Activated naive CD8-positive, alpha-beta T cell treated with anti-CD3 and anti-CD28 coated beads, Interleukin-2, amount 10 ng/mL, durations not matched to agents 7 days and 5 days (primary cell): Measurements from ENCODE around the gene ZBBX. TPM values are rescaled to one million over a fixed set of nuclear protein-coding genes. Genes with fewer than 3 reads are reported as not detected.

Experiments
- ATAC-seq: fragments of 150-1000 bp; cut with Tn5 transposase; one replicate; pipeline ENCODE4 v1.10.0; 2021; ENCODE audit warnings: low read depth, moderate library complexity
- POLR2A ChIA-PET: fragments of 350-600 bp; sonication (Branson Sonifier 250); formaldehyde crosslinking; loops from one replicate; lab custom pipeline; 2021; ENCODE audit warnings: antibody characterized with exemption; lab: Charles Lee
- DNase-seq: peaks from one replicate; pipeline ENCODE4 v3.0.0; 2021
- H3K27ac Mint-ChIP-seq: one replicate; pipeline ENCODE4 v1.8.0; 2022; ENCODE audit warnings: mild to moderate bottlenecking, mixed read lengths
- H3K27me3 Mint-ChIP-seq: one replicate; pipeline ENCODE4 v1.8.0; 2022; ENCODE audit warnings: mild to moderate bottlenecking, moderate library complexity, mixed read lengths
- H3K36me3 Mint-ChIP-seq: one replicate; pipeline ENCODE4 v1.8.0; 2021; ENCODE audit warnings: mild to moderate bottlenecking, mixed read lengths
- H3K4me1 Mint-ChIP-seq: one replicate; pipeline ENCODE4 v1.8.0; 2021; ENCODE audit warnings: mixed read lengths
- H3K4me3 Mint-ChIP-seq: one replicate; pipeline ENCODE4 v1.8.0; 2022; ENCODE audit warnings: mild to moderate bottlenecking, moderate library complexity, mixed read lengths
- H3K9me3 Mint-ChIP-seq: one replicate; pipeline ENCODE4 v1.8.0; 2021; ENCODE audit warnings: mixed read lengths
- total RNA-seq, 2 experiments: library from RNA; stranded (reverse); gene quantifications; one replicate each; pipeline ENCODE4 v1.2.3, GENCODE V29; 2021

The ZBBX gene
- total RNA-seq, 2 experiments from 2014 or later, result not detected

DNA sequence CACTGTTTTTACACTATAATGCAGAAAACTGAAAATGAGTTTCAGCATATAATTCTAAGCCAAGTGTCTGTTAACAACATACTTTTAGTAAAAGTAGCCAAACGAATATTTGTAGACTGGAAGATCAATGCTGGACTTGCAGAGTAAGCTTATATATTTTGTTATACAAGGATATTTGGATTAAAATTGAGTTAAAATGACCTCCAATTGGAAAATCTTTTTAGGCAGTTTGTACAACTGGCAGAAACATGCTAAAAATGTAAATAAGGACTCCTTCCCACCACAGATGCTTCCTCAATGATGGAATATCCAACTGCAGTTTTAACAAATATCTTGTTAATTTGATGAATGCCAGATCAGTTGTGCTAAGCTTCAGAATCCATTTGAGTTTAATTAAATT is 25.3 kb downstream of the ZBBX start:
- Mint-ChIP-seq H3K36me3 (no peaks in the 10 kb centered on the region), H3K4me3 (no peak overlapping the region), H3K27me3 (no peaks in the 10 kb centered on the region), H3K4me1 (no peaks in the 10 kb centered on the region), H3K9me3 (peaks cover 1% of the 10 kb centered on the region), H3K27ac (no peak overlapping the region)
- DNase-seq, result no peak
- ATAC-seq, result no peak
- POLR2A ChIA-PET, result no interaction called here

DNA sequence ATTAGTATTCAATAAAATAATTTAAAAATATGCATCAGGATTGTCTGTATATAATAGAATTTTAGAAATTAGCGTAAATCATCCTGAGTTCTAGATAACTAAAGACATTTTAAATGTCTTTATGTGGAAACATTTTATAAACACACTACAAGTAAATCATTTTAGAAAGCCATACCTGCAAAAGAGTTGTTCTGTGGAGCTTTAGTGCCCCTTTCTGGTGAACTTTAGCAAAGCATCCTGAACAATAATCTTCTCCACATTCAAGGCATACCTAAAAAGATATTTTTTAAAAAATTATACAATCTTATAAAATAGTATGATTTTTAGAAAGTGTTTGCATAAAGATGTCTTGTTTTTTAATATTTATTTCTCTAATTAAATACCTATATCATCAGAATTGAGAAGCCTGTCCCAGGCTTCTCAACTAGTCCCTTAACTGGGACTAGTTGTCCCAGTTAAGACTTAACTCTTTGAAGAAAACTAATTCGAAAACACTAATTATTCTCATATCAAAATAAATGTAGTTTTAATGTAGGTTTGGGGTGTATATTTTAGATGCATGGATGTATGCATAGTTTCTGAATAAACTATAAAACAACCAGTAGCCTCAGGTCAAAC is 29.7 kb downstream of the ZBBX start:
- ATAC-seq, result no peak
- DNase-seq, result no peak
- POLR2A ChIA-PET, result no interaction called here
- Mint-ChIP-seq H3K4me1 (no peaks in the 10 kb centered on the region), H3K36me3 (no peaks in the 10 kb centered on the region), H3K9me3 (no peaks in the 10 kb centered on the region), H3K27ac (no peak overlapping the region), H3K27me3 (no peaks in the 10 kb centered on the region), H3K4me3 (no peak overlapping the region)

DNA sequence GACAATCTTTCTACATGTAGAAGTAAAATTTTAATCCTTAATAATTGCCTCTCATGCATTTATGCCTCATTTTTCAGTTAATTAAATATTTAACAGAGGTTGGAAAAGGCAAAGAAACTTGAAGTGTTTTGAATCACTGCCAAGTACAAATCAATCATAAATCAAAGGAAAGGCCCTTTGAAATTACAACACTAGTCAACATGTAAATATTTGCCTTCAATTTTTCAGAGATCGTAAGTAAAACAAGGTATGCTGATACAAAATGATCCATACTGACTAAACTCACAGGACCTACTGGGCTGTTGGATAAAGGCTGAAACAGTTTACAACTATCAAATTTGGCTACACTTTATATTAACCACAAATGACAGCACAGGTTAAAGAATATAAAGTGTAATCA is 33.9 kb downstream of the ZBBX start:
- Mint-ChIP-seq H3K27ac (no peak overlapping the region), H3K4me1 (no peaks in the 10 kb centered on the region), H3K9me3 (no peaks in the 10 kb centered on the region), H3K27me3 (no peaks in the 10 kb centered on the region), H3K4me3 (no peak overlapping the region), H3K36me3 (no peaks in the 10 kb centered on the region)
- POLR2A ChIA-PET, result no interaction called here
- DNase-seq (no peak), ATAC-seq (no peak)

DNA sequence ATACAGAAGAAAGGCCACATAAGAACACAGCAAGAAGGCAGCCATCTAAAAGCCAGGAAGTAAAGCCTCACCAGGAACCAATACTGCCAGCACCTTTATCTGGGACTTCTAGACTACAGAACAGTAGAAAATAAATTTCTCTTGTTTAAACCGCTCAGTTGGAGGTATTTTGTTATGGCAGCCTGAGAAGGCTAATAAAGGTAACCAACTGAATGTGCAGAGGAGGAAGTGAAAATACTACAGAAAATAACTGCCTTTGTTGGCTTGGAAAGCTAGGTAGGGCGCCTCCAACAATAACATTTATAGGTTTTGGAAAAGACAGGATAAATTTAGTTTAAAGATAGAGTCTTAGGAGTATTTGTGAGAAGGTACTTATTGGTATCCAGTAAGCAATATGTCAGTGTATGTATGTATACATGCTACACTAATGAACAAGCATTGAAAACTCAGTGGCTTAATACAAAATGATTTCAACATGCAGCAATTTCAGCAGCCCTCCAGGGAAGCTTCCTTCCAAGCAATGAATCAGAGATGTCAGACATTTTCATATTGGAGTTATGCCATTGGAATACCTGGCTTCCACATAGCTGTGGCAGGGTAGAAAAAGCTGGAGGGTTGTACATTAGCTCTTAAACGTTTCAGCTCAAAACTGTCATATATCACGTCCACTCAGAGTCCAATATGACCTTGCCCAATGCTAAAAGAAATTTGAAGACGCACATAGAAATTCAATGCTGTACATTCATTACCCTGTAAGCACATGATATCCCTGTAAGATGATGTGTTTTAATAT is 48.9 kb downstream of the ZBBX start:
- POLR2A ChIA-PET, result no interaction called here
- no peak for DNase-seq
- H3K4me1 Mint-ChIP-seq, result no peaks in the 10 kb centered on the region
- H3K27ac Mint-ChIP-seq, result no peak overlapping the region
- H3K36me3 Mint-ChIP-seq, result no peaks in the 10 kb centered on the region
- H3K9me3 Mint-ChIP-seq, result no peaks in the 10 kb centered on the region
- no peak for ATAC-seq
- H3K4me3 Mint-ChIP-seq, result no peak overlapping the region
- no peaks in the 10 kb centered on the region for H3K27me3 Mint-ChIP-seq

DNA sequence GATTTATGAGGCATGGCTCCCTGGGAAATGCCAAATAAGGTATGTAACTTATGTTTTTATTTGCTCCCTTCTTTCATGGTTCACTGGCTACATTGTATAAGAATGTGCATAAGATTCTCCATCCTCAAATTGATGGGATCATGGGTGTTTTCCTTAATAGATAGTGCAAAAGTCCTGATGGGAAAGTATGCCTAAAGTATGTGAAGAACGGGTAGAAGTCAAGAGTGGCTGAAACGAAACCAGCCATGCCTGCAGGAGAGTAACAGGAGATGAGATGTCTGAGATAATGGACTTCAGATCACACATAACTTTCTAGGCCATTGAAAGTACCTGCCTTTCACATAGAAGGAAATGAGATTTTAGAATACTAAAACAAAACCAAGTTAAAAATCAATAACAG is 56.5 kb downstream of the ZBBX start:
- no peaks in the 10 kb centered on the region for H3K9me3 Mint-ChIP-seq
- ATAC-seq (no peak), DNase-seq (no peak)
- H3K4me1 Mint-ChIP-seq, result no peaks in the 10 kb centered on the region
- H3K27me3 Mint-ChIP-seq, result no peaks in the 10 kb centered on the region
- H3K27ac Mint-ChIP-seq, result no peak overlapping the region
- POLR2A ChIA-PET, result no interaction called here
- no peak overlapping the region for H3K4me3 Mint-ChIP-seq
- no peaks in the 10 kb centered on the region for H3K36me3 Mint-ChIP-seq

DNA sequence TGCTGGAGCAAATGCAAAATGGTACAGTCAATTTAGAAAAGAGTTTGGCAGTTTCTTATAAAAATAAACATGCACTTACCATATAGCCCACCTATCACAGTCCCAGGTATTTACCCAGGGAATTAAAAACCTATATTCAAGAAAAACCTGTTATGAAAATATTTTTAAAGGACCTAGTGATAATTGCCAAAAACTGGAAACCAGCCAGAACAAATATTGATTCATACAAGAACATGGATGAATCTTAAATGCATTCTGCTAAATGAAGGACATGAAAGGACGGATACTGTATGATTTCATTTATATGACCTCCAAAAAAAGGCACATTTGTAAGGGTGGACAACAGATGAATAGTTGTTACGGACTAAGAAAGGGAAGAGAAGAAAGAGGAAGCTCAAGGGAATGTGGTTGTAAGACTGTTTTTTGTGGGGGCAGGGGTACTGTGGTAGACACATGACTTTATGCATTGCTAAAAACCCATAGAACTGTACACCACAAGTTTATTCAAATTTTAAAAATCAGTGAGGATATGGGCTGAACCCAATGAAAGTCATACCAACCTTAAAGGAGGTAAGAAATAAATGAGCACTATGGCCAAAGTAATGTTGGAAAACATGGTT is 61.0 kb downstream of the ZBBX start:
- ATAC-seq (no peak), DNase-seq (no peak)
- Mint-ChIP-seq H3K27me3 (no peaks in the 10 kb centered on the region), H3K36me3 (no peaks in the 10 kb centered on the region), H3K9me3 (no peaks in the 10 kb centered on the region), H3K4me3 (no peak overlapping the region), H3K27ac (no peak overlapping the region), H3K4me1 (no peaks in the 10 kb centered on the region)
- POLR2A ChIA-PET, result no interaction called here

DNA sequence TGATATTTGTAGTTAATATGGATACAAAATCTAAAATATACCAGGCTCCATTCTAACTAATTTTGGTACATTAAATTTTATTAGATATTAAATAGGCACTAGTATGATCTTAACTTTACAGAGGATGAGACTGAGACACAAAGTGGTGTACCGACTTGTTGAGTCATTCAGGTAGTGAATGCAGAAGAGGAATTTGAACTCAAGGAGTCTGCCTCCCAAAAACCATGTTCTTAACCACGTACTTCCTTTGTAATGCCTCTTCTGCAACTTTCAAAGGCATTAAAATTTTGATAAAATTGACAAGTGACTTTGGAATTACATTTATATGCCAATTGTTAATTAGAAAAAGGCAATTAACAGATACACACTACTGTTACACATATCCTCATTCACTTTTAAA is 61.8 kb downstream of the ZBBX start:
- no peak for DNase-seq
- H3K4me3 Mint-ChIP-seq, result no peak overlapping the region
- POLR2A ChIA-PET, result no interaction called here
- no peaks in the 10 kb centered on the region for H3K9me3 Mint-ChIP-seq
- no peaks in the 10 kb centered on the region for H3K4me1 Mint-ChIP-seq
- no peak overlapping the region for H3K27ac Mint-ChIP-seq
- no peaks in the 10 kb centered on the region for H3K36me3 Mint-ChIP-seq
- no peak for ATAC-seq
- no peaks in the 10 kb centered on the region for H3K27me3 Mint-ChIP-seq

DNA sequence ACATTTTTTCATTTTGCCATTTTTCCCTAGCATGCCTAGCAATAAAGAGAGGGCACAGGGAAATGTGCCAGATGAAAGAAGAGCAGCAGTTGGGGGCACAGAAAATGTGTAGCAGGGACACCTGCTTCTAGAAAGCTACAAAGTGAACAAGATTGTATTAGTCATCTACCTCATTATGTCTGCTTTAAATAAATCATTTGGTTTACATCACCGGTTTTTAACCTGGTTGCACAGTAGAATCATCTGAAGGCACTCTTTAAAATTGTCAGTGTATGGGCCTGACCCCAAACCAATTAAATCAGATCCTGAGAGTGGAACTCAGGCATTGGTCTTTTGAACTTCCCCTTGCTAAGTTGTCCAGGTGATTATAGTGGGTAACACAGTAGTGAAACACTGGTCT is 73.8 kb downstream of the ZBBX start:
- Mint-ChIP-seq H3K27me3 (no peaks in the 10 kb centered on the region), H3K4me3 (no peak overlapping the region), H3K36me3 (no peaks in the 10 kb centered on the region), H3K4me1 (no peaks in the 10 kb centered on the region), H3K27ac (no peak overlapping the region), H3K9me3 (no peaks in the 10 kb centered on the region)
- DNase-seq (no peak), ATAC-seq (no peak)
- POLR2A ChIA-PET, result no interaction called here

DNA sequence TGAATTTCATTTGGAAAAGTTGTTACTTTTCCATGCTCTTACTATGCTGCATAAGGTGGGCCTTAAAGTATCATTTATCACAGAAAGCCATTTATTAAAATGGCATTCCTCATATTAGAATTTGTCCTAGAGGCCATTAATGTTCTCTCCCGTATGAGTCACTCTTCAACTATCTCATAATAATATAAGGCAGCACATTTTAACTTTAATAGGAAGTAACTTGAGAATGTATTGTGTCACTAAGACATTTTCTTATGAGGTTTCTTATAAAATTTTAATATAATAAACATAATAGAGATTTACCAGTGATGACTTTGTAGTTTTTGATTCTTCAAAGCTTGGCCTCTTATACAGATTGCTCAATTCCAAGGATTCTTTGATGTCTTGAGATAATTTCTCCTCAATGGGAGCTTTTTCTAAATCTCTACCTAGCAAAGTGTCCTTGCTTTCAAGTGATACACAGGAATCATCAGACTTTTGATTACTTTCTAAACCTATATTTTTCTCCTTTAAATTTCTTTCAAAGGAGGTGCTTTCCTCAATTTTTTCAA is 74.7 kb downstream of the ZBBX start:
- POLR2A ChIA-PET, result no interaction called here
- Mint-ChIP-seq H3K9me3 (no peaks in the 10 kb centered on the region), H3K27ac (no peak overlapping the region), H3K27me3 (no peaks in the 10 kb centered on the region), H3K36me3 (no peaks in the 10 kb centered on the region), H3K4me1 (no peaks in the 10 kb centered on the region), H3K4me3 (no peak overlapping the region)
- ATAC-seq (no peak), DNase-seq (no peak)

DNA sequence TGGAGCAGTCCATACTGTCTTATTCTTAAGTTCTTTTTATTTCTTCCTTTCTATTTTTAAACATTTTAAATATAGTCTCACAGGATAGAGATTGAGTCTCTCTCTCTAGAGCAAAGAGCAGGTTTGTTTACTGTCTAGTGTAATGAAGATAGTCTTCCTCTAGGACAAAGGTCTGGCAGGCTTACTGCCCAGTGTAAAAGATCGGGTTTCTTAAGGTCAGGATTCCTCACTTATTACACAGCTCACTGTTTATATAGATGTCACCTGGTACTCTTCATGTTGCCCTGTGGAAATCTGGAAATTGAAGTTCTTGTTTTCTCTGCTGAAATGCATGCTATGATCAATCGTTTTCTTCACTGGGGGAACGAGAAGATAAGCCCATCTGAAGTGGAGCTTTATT is 76.0 kb downstream of the ZBBX start:
- no peaks in the 10 kb centered on the region for H3K4me1 Mint-ChIP-seq
- no peak overlapping the region for H3K27ac Mint-ChIP-seq
- DNase-seq (no peak), ATAC-seq (no peak)
- no peak overlapping the region for H3K4me3 Mint-ChIP-seq
- no peaks in the 10 kb centered on the region for H3K36me3 Mint-ChIP-seq
- POLR2A ChIA-PET, result no interaction called here
- H3K27me3 Mint-ChIP-seq, result no peaks in the 10 kb centered on the region
- no peaks in the 10 kb centered on the region for H3K9me3 Mint-ChIP-seq

DNA sequence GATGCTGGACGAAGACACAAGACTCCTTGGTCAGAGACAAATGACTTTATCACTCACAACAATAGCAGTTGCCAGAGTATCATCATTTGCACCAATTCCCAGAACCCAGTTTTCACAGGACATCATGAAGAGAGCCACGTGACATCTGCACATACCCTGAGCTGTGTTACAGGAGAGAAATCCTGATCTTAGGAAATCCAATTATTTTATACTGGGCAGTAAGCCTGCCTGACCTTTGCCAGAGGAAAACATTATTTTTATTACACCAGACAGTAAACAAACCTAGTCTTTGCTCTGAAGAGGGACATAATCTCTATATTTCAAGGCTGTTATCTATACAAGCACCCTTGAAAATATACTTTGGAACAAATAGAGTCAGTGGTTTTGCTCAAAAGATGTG is 77.4 kb downstream of the ZBBX start:
- ATAC-seq (no peak), DNase-seq (no peak)
- Mint-ChIP-seq H3K4me3 (no peak overlapping the region), H3K36me3 (no peaks in the 10 kb centered on the region), H3K27ac (no peak overlapping the region), H3K9me3 (no peaks in the 10 kb centered on the region), H3K27me3 (no peaks in the 10 kb centered on the region), H3K4me1 (no peaks in the 10 kb centered on the region)
- POLR2A ChIA-PET, result no interaction called here

DNA sequence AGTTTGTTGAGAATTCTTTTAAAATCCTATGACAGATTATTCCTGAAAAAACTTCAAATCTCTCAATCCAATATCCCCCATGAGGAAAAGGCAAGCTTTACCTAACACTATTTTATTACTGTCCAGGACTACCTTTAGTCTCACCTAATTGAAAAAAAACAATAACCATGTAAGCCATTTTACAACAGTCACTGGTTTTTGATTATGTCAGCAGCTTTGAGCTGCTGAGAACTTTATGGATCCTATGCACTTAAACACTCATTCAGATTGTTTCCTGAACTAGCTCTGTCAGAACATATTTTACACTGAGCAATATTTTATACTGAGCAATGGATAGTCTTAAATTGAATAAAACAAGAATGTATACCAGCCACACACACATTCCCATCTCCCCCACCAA is 79.9 kb downstream of the ZBBX start:
- Mint-ChIP-seq H3K36me3 (no peaks in the 10 kb centered on the region), H3K4me1 (no peaks in the 10 kb centered on the region), H3K4me3 (no peak overlapping the region), H3K9me3 (no peaks in the 10 kb centered on the region), H3K27ac (no peak overlapping the region), H3K27me3 (no peaks in the 10 kb centered on the region)
- POLR2A ChIA-PET, result no interaction called here
- DNase-seq (no peak), ATAC-seq (no peak)

DNA sequence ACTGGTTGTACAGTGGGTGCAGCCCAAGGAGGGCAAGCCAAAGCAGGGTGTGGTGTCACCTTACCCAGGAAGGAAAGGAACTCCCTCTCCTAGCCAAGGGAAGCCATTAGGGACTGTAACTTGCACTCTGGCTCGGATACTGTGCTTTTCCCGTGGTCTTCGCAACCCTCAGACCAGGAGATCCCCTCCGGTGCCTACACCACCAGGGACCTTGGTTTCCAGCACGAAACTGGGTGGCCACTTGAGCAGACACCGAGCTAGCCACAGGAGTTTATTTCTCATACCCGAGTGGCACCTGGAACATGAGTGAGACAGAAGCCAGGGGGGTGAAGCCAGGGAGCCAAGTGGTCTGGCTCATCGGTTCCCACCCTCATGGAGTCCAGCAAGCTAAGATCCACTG is 90.7 kb downstream of the ZBBX start:
- DNase-seq (no peak), ATAC-seq (no peak)
- Mint-ChIP-seq H3K27me3 (no peaks in the 10 kb centered on the region), H3K27ac (no peak overlapping the region), H3K9me3 (no peaks in the 10 kb centered on the region), H3K36me3 (no peaks in the 10 kb centered on the region), H3K4me1 (no peaks in the 10 kb centered on the region), H3K4me3 (no peak overlapping the region)
- POLR2A ChIA-PET, result no interaction called here

DNA sequence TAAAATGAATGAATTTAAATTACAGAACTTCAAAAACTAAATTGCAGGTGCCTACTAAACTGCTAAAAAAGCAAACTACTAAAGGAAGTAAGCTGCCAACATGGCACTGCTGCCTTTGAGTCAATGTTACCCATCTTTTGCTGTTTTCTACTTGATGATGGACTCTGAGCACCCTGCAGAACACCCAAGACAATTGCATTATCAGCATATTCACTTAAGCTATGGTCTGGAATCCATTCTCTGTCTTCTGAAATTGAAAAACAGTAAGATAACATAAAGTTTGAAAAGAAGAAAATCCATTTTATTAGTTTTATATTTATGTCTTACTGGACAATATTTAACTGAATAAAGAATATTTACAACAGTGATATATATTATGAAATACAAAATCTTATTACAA is 91.4 kb downstream of the ZBBX start:
- Mint-ChIP-seq H3K27me3 (no peaks in the 10 kb centered on the region), H3K36me3 (no peaks in the 10 kb centered on the region), H3K27ac (no peak overlapping the region), H3K9me3 (no peaks in the 10 kb centered on the region), H3K4me1 (no peaks in the 10 kb centered on the region), H3K4me3 (no peak overlapping the region)
- ATAC-seq (no peak), DNase-seq (no peak)
- POLR2A ChIA-PET, result no interaction called here
